HL-60/S4 treated with phorbol 12-myristate 13-acetate at 8.2 ng/mL for 4 days and 3 days (cell line): ENCODE results near the gene CLIP2.

Experiments
- in situ Hi-C: fragments of 300-500 bp; cut with MboI; formaldehyde crosslinking; loops from 2 replicates; pipeline ENCODE4 v1.15.0; 2022; ENCODE audit warnings: low sequenced_read_pairs

The CLIP2 gene

DNA sequence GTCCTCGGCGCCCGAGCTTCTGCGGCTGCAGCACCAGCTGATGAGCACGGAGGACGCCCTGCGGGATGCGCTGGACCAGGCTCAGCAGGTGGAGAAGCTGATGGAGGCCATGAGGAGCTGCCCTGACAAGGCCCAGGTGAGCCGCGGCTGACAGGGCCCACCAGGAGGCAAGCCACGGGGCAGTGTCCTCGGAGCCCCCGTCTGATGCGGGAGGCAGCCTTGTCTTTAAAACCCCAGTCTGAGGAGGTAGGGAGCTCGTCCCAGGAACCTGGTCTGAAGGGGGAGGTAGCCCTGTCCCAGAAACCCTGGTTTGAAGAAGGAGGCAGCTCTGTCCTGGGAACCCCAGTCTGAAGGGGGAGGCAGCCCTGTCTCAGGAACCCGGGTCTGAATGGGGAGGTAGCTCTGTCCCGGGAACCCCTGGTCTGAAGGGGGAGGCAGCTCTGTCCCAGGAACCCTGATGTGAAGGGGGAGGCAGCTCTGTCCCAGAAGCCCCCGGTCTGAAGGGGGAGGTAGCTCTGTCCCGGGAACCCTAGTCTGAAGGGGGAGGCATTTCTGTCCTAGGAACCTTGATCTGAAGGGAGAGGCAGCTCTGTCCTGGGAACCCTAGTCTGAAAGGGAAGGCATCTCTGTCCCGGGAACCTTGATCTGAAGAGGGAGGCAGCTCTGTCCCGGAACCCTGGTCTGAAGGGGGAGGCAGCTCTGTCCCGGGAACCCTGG, 111.4 kb downstream of the CLIP2 start:
- in situ Hi-C loops, result loop anchor here (25.0 kb wide), 1 partner anchor 637 kb away; no protein-coding TSS in a partner anchor

DNA sequence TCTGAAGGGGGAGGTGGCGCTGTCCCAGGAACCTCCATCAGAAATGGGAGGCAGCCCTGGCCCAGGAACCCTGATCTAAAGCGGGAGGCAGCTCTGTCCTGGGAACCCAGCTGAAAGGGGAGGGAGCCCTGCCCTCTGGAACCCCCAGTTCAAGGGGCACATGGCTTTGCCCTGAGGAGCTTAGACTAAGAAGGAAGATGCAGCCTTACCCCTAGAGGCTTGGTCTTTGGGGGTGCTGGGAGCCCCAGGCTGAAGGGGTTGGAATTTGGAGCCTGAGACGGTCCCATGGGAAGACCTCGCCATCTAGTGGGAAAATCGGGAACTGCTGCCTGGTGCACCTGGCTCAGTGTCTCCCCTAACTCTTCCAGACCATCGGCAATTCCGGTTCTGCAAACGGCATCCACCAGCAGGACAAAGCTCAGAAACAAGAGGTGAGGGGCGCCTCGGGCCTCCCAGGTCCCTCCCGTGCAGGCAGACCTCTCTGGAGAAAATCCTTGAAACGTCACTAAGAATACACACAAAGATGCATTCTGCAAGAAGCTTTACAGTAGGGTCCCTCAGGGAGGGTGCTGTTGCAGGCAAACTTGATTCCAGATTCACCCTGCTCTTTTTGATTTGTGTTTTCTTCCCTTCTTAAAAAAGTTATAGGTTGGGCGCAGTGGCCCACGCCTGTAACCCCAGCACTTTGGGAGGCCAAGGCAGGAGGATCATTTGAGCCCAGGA, 112.1 kb downstream of the CLIP2 start:
- in situ Hi-C loops, result loop anchor here (25.0 kb wide), 1 partner anchor 636 kb away; no protein-coding TSS in a partner anchor

DNA sequence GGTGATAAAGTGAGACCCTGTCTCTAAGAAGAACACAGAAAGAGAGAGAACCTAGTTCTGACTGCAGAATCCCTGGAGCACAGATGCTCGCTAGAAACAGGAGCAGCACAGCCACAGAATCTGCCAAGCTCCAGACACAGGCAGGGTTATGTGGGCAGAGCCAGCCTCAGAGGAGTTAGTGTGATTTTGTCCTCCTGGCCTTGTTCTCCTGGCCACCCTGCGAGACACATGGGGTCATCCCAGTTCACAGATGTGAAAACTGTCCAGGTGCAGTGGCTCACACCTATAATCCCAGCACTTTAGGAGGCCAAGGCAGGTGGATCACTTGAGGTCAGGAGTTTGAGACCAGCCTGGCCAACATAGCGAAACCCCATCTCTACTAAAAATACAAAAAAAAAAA, 113.5 kb downstream of the CLIP2 start:
- in situ Hi-C loops, result loop anchor here (25.0 kb wide), 1 partner anchor 635 kb away; no protein-coding TSS in a partner anchor

DNA sequence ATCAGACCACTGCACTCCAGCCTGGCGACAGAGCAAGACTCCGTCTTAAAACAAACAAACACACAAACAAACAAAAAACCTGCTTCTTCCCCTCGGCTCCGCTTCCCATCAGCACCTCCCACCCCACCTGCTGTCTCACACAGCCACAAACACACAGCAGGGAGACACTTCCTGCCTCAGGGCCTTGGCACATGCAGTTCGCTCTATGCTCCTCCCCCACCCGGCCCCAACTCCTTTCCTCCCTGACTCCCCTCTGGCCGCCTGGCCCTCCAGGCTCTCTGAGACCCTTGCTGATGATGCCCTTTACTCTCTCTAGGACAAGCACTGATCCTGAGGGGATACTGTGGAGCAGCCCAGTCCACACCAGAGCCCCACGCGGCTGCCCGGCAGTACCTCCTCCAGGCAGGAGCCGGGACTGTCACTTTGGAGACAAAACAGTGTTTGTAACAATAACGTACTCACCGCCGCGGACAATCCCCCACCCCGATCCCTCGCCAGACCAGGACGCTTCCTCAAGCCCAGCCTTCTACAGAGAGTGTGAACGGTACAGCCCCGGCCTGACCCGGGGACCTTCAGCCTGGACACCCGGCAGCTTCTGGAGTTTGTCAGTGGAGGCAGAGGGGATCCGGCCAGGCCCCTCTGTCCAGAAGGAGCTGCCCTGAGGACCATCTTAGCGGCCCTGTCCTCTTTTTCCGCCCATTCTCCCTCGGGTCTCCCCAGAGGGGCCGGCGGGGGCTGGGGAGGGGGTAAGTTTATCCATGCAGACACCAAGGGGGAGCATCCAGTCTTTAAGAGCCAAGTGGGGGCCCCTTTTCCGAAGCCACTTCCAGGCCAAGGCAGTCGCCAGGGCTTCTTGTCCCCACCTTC, 114.5 kb downstream of the CLIP2 start:
- in situ Hi-C loops, result loop anchor here (25.0 kb wide), 1 partner anchor 634 kb away; no protein-coding TSS in a partner anchor

DNA sequence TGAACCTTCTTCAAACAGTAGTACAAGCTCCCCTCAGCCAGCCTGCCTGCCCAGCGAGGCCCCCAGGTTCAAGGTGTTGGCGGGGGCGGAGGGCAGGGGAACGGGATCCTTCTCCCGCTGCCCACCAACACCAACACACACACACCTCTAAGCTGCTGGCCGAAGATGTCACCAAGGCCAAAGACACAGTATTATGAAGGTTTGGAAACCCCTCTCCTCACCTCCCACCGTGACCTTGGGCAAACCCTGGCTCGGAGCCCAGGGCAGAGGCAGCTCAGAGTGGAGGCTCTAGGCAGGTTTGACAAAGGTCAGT, 115.1 kb downstream of the CLIP2 start:
- in situ Hi-C loops, result loop anchor here (25.0 kb wide), 1 partner anchor 633 kb away; no protein-coding TSS in a partner anchor

DNA sequence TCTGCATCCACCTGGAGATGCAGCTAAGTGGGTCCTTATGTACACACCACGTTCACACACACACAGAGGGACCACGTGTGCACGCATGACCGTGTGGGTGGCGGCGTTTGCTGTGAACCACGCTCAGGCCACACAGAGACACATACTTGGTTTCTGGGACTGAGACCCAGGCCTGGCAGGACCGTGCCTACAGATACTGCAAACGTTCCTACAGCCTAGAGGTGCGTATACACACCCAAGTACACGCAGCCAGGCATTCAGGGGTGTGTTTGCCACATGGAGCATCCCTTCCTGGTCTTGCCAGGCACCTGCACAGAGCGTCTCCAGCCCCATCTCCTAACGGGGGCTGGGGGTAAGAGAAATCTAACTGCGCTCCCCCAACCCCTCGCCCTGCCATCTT, 115.5 kb downstream of the CLIP2 start:
- in situ Hi-C loops, result loop anchor here (25.0 kb wide), 1 partner anchor 633 kb away; no protein-coding TSS in a partner anchor

DNA sequence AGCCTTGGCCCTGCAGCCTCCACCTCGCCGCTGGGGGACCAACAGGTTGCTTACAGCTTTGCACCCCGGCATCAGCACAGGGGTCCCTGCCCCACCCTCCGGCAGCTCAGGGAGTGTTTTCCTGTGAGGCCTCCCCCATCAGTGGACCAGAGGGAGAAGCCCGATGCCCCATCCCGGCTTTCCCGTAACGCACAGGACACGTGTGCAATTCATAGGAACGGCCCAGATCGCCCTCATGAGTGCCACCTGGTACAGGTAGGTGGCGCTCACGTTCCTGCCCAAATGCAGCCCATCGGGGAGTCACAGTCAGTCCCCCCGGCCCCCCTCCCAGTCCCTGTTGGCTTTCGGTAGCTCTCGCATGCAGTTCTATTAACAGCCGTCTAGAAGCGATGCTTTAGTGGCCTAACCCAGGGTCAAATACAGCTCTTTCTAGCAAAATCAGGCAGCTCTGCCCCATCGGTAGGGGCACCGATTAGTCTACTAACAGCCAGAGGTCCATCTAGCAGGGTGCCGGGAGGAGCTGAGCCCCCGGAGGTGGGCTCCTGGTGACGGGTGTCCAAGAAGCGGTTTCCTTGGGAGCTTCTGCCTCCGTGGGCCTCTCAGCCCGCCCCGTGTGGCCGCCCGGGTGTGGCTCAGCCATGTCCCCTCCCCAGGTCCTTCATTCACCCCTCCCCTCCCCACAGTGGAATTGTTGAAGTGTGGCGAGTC, 116.1 kb downstream of the CLIP2 start:
- in situ Hi-C loops, result loop anchor here (25.0 kb wide), 1 partner anchor 632 kb away; no protein-coding TSS in a partner anchor

DNA sequence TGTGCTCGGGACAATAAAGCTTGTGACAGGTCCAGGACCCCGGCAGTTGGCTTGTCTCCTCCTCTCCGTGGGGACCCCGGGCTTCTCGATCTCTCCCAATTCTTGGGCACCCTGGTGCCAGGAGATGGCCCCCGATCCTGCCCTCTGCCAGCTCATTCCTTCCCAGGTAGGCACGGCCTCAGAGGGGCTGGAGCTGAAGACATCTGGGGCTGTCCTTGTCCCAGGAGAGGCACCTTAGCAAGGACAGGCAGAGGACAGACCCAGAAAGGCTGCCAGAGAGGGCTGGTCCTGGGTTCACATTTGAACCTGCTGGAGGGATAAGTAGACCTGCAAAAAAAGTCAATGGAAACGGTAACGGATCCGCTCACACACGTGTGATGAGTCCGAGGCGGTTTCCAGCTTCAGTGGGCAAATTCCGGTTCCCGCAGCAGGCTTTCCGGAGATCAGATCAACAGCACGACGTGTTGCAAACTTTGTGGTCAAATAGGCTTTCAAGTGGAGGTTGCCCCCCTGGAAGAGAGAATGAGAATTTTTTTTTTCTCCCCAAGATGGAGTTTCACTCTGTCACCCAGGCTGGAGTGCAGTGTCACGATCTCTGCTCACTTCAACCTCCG, 116.8 kb downstream of the CLIP2 start:
- in situ Hi-C loops, result loop anchor here (25.0 kb wide), 1 partner anchor 631 kb away; no protein-coding TSS in a partner anchor

DNA sequence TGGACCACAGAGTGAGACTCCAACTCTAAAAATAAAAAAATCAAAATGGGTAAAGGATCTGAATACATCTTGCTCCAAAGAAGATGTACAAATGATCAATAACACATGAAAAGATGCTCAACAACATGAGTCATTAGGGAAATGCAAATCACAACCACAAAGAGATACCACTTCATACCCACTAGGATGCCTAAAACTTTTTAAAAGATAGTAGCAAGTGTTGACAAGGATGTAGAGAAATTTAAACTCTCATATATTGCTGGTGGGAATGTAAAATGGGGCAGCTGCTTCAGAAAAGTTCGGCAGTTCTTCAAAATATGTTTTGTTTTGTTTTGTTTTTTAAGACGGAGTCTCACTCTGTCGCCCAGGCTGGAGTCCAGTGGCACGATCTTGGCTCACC, 118.8 kb downstream of the CLIP2 start:
- in situ Hi-C loops, result loop anchor here (25.0 kb wide), 1 partner anchor 629 kb away; no protein-coding TSS in a partner anchor

DNA sequence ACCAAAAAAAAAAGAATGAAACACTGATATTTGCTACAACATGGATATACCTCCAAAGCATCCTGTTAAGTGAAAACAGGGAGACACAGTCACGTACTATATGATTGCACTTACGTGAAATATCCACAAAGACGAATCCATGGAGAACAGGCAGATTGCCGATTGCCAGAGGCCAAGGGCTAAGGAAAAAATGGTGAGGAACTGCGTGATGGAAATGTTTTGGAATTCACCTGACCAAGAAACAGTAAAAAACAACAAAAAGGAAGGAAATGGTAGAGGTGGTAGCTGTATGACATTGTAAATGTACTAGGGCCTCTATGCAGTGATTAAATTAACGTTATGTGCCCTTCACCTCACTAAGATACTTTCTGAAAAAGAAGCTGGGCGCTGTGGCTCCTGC, 120.4 kb downstream of the CLIP2 start:
- in situ Hi-C loops, result loop anchor here (25.0 kb wide), 1 partner anchor 628 kb away; no protein-coding TSS in a partner anchor

DNA sequence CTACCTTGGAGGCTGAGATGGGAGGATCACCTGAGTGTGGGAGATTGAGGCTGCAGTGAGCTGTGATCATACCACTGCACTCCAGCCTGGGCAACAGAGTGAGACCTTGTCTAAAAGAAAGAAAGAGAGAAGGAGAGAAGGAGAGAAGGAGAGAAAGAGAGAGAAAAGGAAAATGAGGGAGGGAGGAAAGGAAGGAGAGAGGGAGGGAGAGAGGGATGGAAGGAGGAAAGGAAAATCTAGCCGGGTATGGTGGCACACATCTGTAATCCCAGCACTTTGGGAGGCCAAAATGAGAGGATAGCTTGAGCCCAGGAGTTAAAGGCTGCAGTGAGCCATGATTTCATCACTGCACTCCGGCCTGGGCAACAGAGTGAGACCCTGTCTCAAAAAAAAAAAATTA, 121.6 kb downstream of the CLIP2 start:
- in situ Hi-C loops, result loop anchor here (10.0 to 25.0 kb wide), 2 partner anchors 144 to 627 kb away; no protein-coding TSS in a partner anchor

DNA sequence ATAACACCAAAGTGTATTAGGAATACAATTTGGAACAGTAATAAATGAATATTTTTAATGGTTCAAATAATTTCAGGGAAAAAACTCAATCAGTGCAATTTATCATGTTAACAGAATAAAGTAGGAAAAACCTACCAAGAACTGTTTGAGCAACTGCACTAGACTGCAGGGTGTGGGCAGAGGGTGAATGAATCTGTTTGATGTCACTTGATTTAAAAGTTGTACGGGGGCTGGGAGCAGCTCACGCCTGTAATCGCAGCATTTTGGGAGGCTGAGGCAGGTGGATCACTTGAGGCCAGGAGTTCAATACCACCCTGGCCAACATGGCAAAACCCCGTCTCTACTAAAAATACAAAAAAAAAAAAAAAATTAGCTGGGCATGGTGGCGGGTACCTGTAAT, 122.4 kb downstream of the CLIP2 start:
- in situ Hi-C loops, result loop anchor here (10.0 to 25.0 kb wide), 2 partner anchors 143 to 626 kb away; no protein-coding TSS in a partner anchor

DNA sequence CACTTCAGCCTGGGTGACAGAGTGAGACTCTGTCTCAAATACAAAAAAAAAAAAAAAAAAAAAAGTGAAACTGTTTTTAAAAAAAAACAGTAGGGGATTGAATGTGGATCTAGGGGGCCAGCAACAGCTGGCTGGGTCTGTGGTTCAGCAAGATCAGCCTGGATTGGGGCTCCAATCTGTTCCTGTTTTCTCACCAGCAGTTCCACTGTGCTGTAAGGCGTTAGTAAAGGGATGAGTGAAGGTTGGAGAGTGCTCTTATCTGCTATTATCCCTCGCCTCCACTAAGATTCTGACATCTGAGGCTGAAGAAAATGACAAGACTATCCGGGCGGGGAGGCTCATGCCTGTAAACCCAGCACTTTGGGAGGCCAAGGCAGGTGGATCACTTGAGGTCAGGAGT, 122.8 kb downstream of the CLIP2 start:
- in situ Hi-C loops, result loop anchor here (10.0 to 25.0 kb wide), 2 partner anchors 143 to 625 kb away; no protein-coding TSS in a partner anchor

DNA sequence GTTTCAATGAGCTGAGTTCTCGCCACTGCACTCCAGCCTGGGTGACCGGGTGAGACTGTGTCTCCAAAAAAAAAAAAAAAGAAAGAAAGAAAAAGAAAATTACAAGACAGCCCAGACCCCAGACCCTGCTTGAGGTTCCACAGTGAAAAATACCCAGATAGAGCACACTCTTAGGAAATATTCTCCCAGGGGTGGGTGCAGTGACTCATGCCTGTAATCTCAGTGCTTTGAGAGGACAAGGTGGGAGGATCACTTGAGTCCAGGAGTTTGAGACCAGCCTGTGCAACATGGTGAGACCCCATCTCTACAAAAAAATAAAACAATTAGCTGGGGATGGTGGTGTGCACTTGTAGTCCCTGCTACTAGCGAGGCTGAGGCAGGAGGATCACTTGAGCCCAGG, 123.4 kb downstream of the CLIP2 start:
- in situ Hi-C loops, result loop anchor here (10.0 to 25.0 kb wide), 2 partner anchors 142 to 625 kb away; no protein-coding TSS in a partner anchor

DNA sequence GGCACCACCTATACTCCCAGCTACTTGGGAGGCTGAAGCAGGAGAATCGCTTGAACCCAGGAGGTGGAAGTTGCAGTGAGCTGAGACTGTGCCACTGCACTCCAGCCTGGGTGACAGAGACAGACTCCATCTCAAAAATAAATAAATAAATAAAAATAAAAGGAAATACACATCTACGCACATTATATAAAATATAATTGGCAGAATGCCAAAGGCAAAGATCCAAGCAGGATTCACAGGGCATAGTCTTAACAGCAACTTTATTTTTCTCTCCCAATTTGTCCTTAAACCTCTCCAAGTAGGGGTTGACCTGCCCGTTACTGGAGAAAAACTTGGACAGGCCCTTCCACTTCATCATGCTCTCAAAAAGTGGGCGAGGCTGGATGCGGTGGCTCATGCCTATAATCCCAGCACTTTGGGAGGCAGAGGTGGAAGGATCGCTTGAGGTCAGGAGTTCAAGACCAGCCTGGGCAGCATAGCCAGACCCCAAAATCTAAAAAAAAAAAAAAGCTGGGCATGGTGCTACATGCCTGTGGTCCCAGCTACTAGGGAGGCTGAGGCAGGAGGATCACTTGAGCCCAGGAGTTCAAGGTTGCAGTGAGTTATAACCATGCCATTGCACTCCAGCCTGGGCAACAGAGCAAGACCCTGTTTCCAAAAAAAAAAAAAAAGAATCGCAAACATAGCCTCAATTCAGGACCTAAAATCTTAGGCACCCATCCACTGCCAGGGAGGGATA, 125.6 kb downstream of the CLIP2 start:
- in situ Hi-C loops, result loop anchor here (10.0 to 25.0 kb wide), 2 partner anchors 140 to 623 kb away; no protein-coding TSS in a partner anchor

DNA sequence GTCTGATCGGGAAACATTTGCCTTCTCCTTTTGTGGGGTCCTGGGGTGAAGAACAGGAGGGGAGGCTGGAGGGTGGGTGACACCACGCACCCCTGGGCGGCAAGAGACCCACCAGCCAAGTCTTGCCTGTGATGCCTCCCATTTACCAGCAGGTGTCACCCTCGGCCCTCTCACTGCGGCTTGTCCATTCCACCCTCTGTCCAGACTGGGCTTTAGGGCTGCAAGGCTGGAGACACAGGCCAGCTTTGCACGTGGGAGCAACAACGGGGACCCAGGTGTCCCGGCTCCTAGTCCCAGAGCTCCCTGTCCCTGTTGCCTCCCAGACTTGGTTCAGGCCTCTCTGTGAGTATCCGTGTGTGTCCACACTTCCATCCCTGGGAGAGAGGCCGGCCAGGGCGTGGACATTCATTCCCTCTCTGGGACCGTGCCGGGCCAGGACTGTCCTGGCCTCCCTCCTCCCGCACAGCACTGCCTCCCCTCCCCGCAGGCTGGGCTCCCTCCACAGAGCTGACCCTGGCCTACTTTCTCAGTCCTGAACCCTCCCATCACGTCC, 128.3 kb downstream of the CLIP2 start:
- in situ Hi-C loops, result loop anchor here (10.0 to 25.0 kb wide), 2 partner anchors 137 to 620 kb away; no protein-coding TSS in a partner anchor

DNA sequence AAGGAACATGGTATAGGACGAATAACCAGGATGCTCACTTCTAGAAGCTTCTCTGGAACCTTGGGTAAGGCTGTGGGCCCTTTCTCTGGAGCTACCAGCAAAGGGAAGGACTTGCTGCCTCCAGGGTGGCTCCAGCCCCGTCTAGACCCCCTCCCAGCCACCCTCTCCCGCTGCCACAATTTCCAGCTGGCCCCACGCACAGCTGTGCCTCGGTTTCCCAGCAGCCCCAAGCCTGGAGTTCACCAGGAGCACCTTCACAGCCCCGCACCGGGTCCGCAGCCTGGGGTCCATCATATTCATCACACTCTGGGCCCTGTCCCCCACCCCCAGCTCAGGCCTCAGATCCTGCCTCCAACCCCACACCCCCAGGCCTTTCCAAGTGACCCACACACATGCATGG, 128.9 kb downstream of the CLIP2 start:
- in situ Hi-C loops, result loop anchor here (10.0 to 25.0 kb wide), 2 partner anchors 137 to 619 kb away; no protein-coding TSS in a partner anchor

DNA sequence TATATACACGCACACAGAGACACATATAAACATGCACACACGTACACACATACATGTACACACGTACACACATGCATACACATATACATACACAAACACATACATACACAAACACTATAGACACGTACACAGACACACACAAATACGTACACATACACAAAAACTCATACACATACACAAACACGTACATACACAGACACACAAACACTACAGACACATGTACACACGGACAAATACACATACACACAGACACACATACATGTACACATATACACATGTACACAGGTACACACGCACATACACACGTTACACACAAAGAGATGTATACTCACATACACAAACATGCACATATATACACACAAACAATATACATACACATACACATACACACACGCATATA, 129.3 kb downstream of the CLIP2 start:
- in situ Hi-C loops, result loop anchor here (10.0 to 25.0 kb wide), 2 partner anchors 136 to 619 kb away; no protein-coding TSS in a partner anchor
